OCI-LY7 (cell line): Measurements from ENCODE around the gene LRBA. TPM values are rescaled to one million over a fixed set of nuclear protein-coding genes. Genes with fewer than 3 reads are reported as not detected.

Experiments used
- BruUV-seq: library from RNA; stranded (reverse); fragments of 400-500 nt; replicated peaks from 2 replicates; lab custom pipeline; 2021; lab: Mats Ljungman, UMichigan
- CTCF ChIA-PET: fragments of 300-600 bp; sonication (Branson Sonifier 250); formaldehyde crosslinking; loops from one replicate; lab custom pipeline; 2022; ENCODE audit warnings: antibody characterized with exemption; ENCODE audit not compliant: unreplicated experiment; lab: Charles Lee
- POLR2A ChIA-PET: fragments of 300-600 bp; sonication (Branson Sonifier 250); formaldehyde crosslinking; loops from one replicate; lab custom pipeline; 2022; ENCODE audit warnings: antibody characterized with exemption; lab: Charles Lee
- DNase-seq: peaks from one replicate; pipeline ENCODE4 v3.0.0-alpha.2; 2015; ENCODE audit warnings: low spot score
- H2AFZ ChIP-seq: fragments of 200-600 bp; sonication (generic), shearing (Covaris generic); 2 replicates; pipeline ENCODE4 v1.6.1; 2014; ENCODE audit warnings: mild to moderate bottlenecking, antibody characterized with exemption, low read length, moderate library complexity
- H3K27ac ChIP-seq: fragments of 200-600 bp; sonication (generic); 2 replicates; pipeline ENCODE4 v1.5.1; 2014; ENCODE audit warnings: mixed run types, low read depth, mild to moderate bottlenecking, moderate library complexity, low read length, inconsistent platforms; ENCODE audit not compliant: poor library complexity, severe bottlenecking
- H3K36me3 ChIP-seq: fragments of 200-600 bp; sonication (generic); 2 replicates; pipeline ENCODE4 v1.6.1; 2014; ENCODE audit warnings: mild to moderate bottlenecking, antibody characterized with exemption, low read length, moderate library complexity, mixed read lengths; ENCODE audit not compliant: insufficient read depth
- H3K4me1 ChIP-seq: fragments of 200-600 bp; sonication (generic); 2 replicates; pipeline ENCODE4 v1.5.1; 2014; ENCODE audit warnings: mild to moderate bottlenecking, low read length; ENCODE audit not compliant: insufficient read depth, poor library complexity, severe bottlenecking
- H3K4me2 ChIP-seq: fragments of 200-600 bp; sonication (generic); 2 replicates; pipeline ENCODE4 v1.6.1; 2014; ENCODE audit warnings: mild to moderate bottlenecking, low read length
- H3K4me3 ChIP-seq: fragments of 200-600 bp; sonication (generic); 2 replicates; pipeline ENCODE4 v1.5.1; 2014; ENCODE audit warnings: mild to moderate bottlenecking, low read depth, low read length; ENCODE audit not compliant: poor library complexity, severe bottlenecking
- H3K79me2 ChIP-seq: fragments of 200-600 bp; sonication (generic); 2 replicates; pipeline ENCODE4 v1.6.1; 2016; ENCODE audit warnings: low read depth, mild to moderate bottlenecking, low read length, moderate library complexity, mixed read lengths; ENCODE audit not compliant: insufficient read depth
- H3K9me2 ChIP-seq: fragments of 200-600 bp; sonication (generic); 2 replicates; pipeline ENCODE4 v1.6.1; 2016; ENCODE audit warnings: mild to moderate bottlenecking, low read length, mixed read lengths; ENCODE audit not compliant: insufficient read depth
- H3K9me3 ChIP-seq: fragments of 200-600 bp; sonication (generic); 2 replicates; pipeline ENCODE4 v1.6.1; 2014; ENCODE audit warnings: mild to moderate bottlenecking, mixed run types, low read length, mixed read lengths
- H4K20me1 ChIP-seq: fragments of 200-600 bp; sonication (generic); 2 replicates; pipeline ENCODE4 v1.6.1; 2014; ENCODE audit warnings: mild to moderate bottlenecking, antibody characterized with exemption, low read length, moderate library complexity, mixed read lengths; ENCODE audit not compliant: insufficient read depth
- EZH2phosphoT487 ChIP-seq: fragments of 200-600 bp; sonication (generic); IDR thresholded peaks from 2 replicates; pipeline ENCODE4 v1.6.1; 2018; ENCODE audit warnings: low read depth, borderline replicate concordance, mild to moderate bottlenecking, mixed run types, antibody characterized with exemption, low read length, moderate library complexity, mixed read lengths
- intact Hi-C: fragments of 100-400 bp; cut with micrococcal nuclease; formaldehyde crosslinking; loops from one replicate; pipeline ENCODE4 v1.10.0; 2022; ENCODE audit not compliant: unreplicated experiment
- total RNA-seq, 2 experiments: library from RNA; depleted of rRNA in 1 of 2; stranded (reverse); fragments of >200 nt in 1 of 2; shearing (Covaris generic) in 1 of 2; gene quantifications; 2 replicates each; pipeline ENCODE4 v1.2.3, GENCODE V29; 2014 to 2022
- TF ChIP-seq, protein P1 (sequence below): fragments of 200-600 bp; sonication (generic); conservative IDR thresholded peaks from 2 replicates; pipeline ENCODE4 v1.5.1; 2014; ENCODE audit warnings: mild to moderate bottlenecking, antibody characterized with exemption, low read length, moderate library complexity, mixed read lengths

LRBA gene
- total RNA-seq, 2 experiments from 2014 or later, result 60.4 to 66.7 TPM

DNA sequence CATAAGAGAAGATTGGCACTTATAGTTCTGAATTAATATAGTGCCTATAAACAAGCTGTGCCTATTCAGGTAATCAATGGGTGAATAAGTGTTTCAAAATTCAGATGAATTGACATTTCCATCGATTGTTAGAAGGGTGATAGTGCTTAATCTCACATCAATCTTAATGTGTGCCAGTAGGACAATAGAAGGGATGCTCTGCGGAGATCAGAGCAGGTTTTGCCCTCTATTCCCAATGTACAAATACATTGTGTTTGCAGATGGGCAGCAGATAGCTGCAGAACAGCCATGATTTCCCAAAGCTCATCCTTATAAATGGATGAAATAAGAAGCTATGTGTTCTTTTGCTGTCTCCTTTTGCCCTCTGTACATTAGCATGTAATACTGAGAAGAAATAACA, 425.9 kb downstream of the LRBA start:
- no peak for DNase-seq
- no peaks in the 10 kb centered on the region for H4K20me1 ChIP-seq
- H3K79me2 ChIP-seq, result no peaks in the 10 kb centered on the region
- H3K9me3 ChIP-seq, result no peaks in the 10 kb centered on the region
- no peak overlapping the region for H2AFZ ChIP-seq
- no peaks in the 10 kb centered on the region for H3K9me2 ChIP-seq
- CTCF ChIA-PET, result interaction anchor here (0.6 kb wide), 1 partner anchor 10 kb away, joined by 3 read pairs; no protein-coding TSS in a partner anchor
- H3K4me2 ChIP-seq, result no peak overlapping the region
- no peak for TF ChIP-seq EZH2phosphoT487
- TF ChIP-seq, protein P1, sequence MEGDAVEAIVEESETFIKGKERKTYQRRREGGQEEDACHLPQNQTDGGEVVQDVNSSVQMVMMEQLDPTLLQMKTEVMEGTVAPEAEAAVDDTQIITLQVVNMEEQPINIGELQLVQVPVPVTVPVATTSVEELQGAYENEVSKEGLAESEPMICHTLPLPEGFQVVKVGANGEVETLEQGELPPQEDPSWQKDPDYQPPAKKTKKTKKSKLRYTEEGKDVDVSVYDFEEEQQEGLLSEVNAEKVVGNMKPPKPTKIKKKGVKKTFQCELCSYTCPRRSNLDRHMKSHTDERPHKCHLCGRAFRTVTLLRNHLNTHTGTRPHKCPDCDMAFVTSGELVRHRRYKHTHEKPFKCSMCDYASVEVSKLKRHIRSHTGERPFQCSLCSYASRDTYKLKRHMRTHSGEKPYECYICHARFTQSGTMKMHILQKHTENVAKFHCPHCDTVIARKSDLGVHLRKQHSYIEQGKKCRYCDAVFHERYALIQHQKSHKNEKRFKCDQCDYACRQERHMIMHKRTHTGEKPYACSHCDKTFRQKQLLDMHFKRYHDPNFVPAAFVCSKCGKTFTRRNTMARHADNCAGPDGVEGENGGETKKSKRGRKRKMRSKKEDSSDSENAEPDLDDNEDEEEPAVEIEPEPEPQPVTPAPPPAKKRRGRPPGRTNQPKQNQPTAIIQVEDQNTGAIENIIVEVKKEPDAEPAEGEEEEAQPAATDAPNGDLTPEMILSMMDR, result no peak
- H3K4me3 ChIP-seq, result no peak overlapping the region
- no peak overlapping the region for H3K27ac ChIP-seq
- H3K4me1 ChIP-seq, result no peaks in the 10 kb centered on the region
- POLR2A ChIA-PET, result interaction anchor here (0.9 kb wide), 2 partner anchors 16 to 21 kb away, joined by 3 read pairs; no protein-coding TSS in a partner anchor
- peaks cover 15% of the 10 kb centered on the region; the same call in 1 of the 2 replicates for H3K36me3 ChIP-seq
- BruUV-seq, result no TSS peak
- intact Hi-C loops, result no loop called here

DNA sequence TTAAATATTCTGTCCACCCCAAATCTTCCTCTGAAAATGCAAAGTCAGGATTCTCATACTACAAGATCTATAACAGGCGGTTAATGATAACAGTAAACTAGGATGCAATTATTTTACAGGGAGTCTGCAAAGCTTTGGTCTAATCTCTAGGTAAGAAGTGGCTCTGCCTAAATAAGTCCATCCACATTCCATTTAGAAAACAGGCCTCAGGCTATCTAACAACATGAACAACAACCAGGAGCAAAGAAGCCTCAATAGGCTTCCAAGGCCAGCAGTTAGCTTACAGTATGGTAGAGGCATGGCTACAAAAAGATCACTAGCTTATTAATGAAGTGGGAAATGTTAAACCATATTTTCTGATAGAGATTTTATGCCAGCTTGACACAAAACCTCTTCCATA, 426.8 kb downstream of the LRBA start:
- Histone ChIP-seq H3K4me2 (no peak overlapping the region), H4K20me1 (no peaks in the 10 kb centered on the region), H3K4me3 (no peak overlapping the region), H3K9me3 (no peaks in the 10 kb centered on the region), H3K9me2 (no peaks in the 10 kb centered on the region), H3K36me3 (peaks cover 21% of the 10 kb centered on the region; the same call in 1 of the 2 replicates), H3K4me1 (no peaks in the 10 kb centered on the region), H2AFZ (no peak overlapping the region), H3K79me2 (no peaks in the 10 kb centered on the region), H3K27ac (no peak overlapping the region)
- POLR2A ChIA-PET, result interaction anchor here (0.7 to 1.0 kb wide), 2 partner anchors 56 to 513 kb away, joined by 3 to 4 read pairs; no protein-coding TSS in a partner anchor
- no peak for TF ChIP-seq EZH2phosphoT487
- intact Hi-C loops, result no loop called here
- CTCF ChIA-PET, result no interaction called here
- no peak for DNase-seq
- BruUV-seq, result no TSS peak

DNA sequence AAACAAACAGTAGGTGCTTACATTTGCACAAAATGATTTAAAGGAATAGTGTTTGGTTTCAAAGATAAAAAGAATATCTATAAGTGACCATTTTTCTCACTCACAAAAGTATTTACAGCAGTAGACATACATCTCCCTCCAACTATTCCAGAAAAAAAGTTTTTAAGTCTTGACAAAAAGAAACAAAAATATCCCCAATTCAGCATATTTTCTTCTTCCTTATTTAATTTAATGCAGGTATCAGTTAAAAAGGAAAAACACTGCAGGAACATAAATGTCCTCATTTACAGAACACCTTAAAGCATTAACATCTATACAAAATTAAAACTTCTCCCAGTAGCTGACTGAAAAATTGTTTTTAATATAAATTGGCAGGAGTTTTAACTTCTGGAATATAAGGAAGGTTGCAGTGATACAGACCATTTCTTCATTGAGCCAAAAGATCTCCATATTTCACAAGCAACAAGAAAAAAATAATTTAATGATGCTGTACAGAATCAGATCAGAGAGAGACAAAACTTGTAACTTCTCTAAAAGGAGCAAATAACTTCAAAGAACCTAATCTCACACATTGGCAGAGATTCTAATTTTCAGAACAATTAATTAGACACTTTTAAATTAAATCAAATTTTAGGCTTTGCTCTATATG, 428.8 kb downstream of the LRBA start:
- CTCF ChIA-PET, result no interaction called here
- POLR2A ChIA-PET, result interaction anchor here (1.1 kb wide), 1 partner anchor 12 kb away, joined by 3 read pairs; no protein-coding TSS in a partner anchor
- intact Hi-C loops, result no loop called here

More for the DNA sequence above, 428.8 kb downstream of the LRBA start:
- H3K4me1 ChIP-seq, result no peaks in the 10 kb centered on the region
- no TSS peak for BruUV-seq
- no peak overlapping the region for H3K4me3 ChIP-seq
- H3K9me2 ChIP-seq, result no peaks in the 10 kb centered on the region
- no peak for TF ChIP-seq EZH2phosphoT487
- TF ChIP-seq, protein P1, result no peak
- H4K20me1 ChIP-seq, result no peaks in the 10 kb centered on the region
- H3K27ac ChIP-seq, result no peak overlapping the region
- H3K36me3 ChIP-seq, result peaks cover 21% of the 10 kb centered on the region; the same call in 1 of the 2 replicates
- no peaks in the 10 kb centered on the region for H3K79me2 ChIP-seq
- H3K9me3 ChIP-seq, result no peaks in the 10 kb centered on the region
- H3K4me2 ChIP-seq, result no peak overlapping the region
- DNase-seq, result no peak
- no peak overlapping the region for H2AFZ ChIP-seq
